Measurements from ENCODE around the gene ADPGK.
"Not testable (repeated sequence)": the region's sequence is repeated elsewhere in the genome, so short reads cannot be mapped to it uniquely, and the experiment has no call there.

The ADPGK gene

DNA sequence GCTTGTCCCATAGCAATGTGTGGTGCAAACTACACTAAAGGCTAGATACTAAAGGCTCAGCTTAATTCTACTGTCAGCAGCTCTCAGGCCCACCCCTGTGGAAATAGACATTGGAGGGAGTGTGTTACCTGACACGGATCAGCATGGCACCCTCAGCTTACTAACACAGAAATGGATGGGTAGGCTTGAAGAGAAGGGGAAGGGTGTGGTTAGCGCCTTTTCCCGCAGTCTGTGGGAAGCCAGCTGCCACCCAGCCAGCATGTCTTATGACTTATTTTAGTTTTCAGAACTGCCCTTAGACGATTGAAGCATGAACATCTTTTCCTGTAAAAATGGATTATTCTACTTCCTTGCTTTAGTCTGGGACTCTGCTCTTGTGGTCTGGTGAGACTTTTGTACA lies 25.8 kb upstream of the ADPGK start:
- H3K79me2 ChIP-seq (ENCODE audit: insufficient read depth, low read length), result no peaks in the 10 kb centered on the region
- H3K9me3 ChIP-seq (ENCODE audit: insufficient read depth, low read depth, low read length), result no peaks in the 10 kb centered on the region
- H3K9me2 ChIP-seq (replicated peaks; ENCODE audit: low read depth, low read length), result no peaks in the 10 kb centered on the region
- H3K4me3 ChIP-seq (ENCODE audit: low read length, poor library complexity, severe bottlenecking), result no peak overlapping the region
- no peaks in the 10 kb centered on the region for H3K27me3 ChIP-seq (ENCODE audit: insufficient read depth, low read length, poor library complexity, severe bottlenecking)
- H3K4me1 ChIP-seq (ENCODE audit: insufficient read depth, low read length, poor library complexity, severe bottlenecking), result no peaks in the 10 kb centered on the region
- no peaks in the 10 kb centered on the region for H3K36me3 ChIP-seq (ENCODE audit: insufficient read depth, low read length)
- TF ChIP-seq EZH2phosphoT487 (IDR thresholded peaks at IDR 0.05; ENCODE audit: borderline replicate concordance), result no peak
- TF ChIP-seq, protein P1, sequence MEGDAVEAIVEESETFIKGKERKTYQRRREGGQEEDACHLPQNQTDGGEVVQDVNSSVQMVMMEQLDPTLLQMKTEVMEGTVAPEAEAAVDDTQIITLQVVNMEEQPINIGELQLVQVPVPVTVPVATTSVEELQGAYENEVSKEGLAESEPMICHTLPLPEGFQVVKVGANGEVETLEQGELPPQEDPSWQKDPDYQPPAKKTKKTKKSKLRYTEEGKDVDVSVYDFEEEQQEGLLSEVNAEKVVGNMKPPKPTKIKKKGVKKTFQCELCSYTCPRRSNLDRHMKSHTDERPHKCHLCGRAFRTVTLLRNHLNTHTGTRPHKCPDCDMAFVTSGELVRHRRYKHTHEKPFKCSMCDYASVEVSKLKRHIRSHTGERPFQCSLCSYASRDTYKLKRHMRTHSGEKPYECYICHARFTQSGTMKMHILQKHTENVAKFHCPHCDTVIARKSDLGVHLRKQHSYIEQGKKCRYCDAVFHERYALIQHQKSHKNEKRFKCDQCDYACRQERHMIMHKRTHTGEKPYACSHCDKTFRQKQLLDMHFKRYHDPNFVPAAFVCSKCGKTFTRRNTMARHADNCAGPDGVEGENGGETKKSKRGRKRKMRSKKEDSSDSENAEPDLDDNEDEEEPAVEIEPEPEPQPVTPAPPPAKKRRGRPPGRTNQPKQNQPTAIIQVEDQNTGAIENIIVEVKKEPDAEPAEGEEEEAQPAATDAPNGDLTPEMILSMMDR (conservative IDR thresholded peaks at IDR 0.05; ENCODE audit: low read length), result no peak
- H3K9ac ChIP-seq (ENCODE audit: low read depth, low read length, poor library complexity, severe bottlenecking), result no peak overlapping the region
- H3K4me2 ChIP-seq (ENCODE audit: low read depth, low read length, poor library complexity, severe bottlenecking), result no peak overlapping the region
- H3F3A ChIP-seq (ENCODE audit: low read depth), result no peaks in the 10 kb centered on the region
- H2AFZ ChIP-seq (ENCODE audit: low read length), result no peak overlapping the region
- H4K20me1 ChIP-seq (ENCODE audit: insufficient read depth, low read length, poor library complexity, severe bottlenecking), result no peaks in the 10 kb centered on the region

GRCh38 chr15:72807346-72807745 lies 23.8 kb upstream of the ADPGK start:
- H3F3A ChIP-seq (ENCODE audit: low read depth); H4K20me1 ChIP-seq (ENCODE audit: insufficient read depth, low read length, poor library complexity, severe bottlenecking); H3K36me3 ChIP-seq (ENCODE audit: insufficient read depth, low read length); H3K27me3 ChIP-seq (ENCODE audit: insufficient read depth, low read length, poor library complexity, severe bottlenecking); H3K79me2 ChIP-seq (ENCODE audit: insufficient read depth, low read length); H3K9ac ChIP-seq (ENCODE audit: low read depth, low read length, poor library complexity, severe bottlenecking); H3K9me3 ChIP-seq (ENCODE audit: insufficient read depth, low read depth, low read length); H2AFZ ChIP-seq (ENCODE audit: low read length); H3K4me1 ChIP-seq (ENCODE audit: insufficient read depth, low read length, poor library complexity, severe bottlenecking); H3K4me2 ChIP-seq (ENCODE audit: low read depth, low read length, poor library complexity, severe bottlenecking); H3K4me3 ChIP-seq (ENCODE audit: low read length, poor library complexity, severe bottlenecking); H3K9me2 ChIP-seq (replicated peaks; ENCODE audit: low read depth, low read length): not testable (repeated sequence)

DNA sequence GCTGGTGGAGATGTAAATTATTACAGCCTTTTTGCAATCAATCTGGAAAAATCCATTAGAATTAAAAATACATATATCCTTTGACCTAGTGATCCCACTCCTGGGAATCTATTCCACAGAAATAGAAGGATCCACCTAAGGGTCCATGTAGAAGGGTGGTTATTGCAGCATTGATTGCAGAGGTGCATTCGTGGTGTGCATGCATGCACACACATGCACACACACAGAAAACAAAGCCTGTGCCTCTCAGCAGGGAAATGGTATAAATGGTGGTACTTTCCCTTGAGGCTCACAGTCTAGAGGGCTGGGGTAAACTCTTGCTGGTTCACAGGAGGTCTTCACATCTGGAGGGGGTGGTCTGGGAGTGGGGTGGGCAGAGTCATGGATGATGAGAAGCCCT lies 19.4 kb upstream of the ADPGK start:
- H3K9ac ChIP-seq (ENCODE audit: low read depth, low read length, poor library complexity, severe bottlenecking), result no peak overlapping the region
- H3K36me3 ChIP-seq (ENCODE audit: insufficient read depth, low read length), result no peaks in the 10 kb centered on the region
- H3K9me3 ChIP-seq (ENCODE audit: insufficient read depth, low read depth, low read length), result no peaks in the 10 kb centered on the region
- no peaks in the 10 kb centered on the region for H3K4me1 ChIP-seq (ENCODE audit: insufficient read depth, low read length, poor library complexity, severe bottlenecking)
- H3F3A ChIP-seq (ENCODE audit: low read depth), result no peaks in the 10 kb centered on the region
- no peaks in the 10 kb centered on the region for H3K79me2 ChIP-seq (ENCODE audit: insufficient read depth, low read length)
- H3K9me2 ChIP-seq (replicated peaks; ENCODE audit: low read depth, low read length), result no peaks in the 10 kb centered on the region
- H3K4me2 ChIP-seq (ENCODE audit: low read depth, low read length, poor library complexity, severe bottlenecking), result no peak overlapping the region
- H4K20me1 ChIP-seq (ENCODE audit: insufficient read depth, low read length, poor library complexity, severe bottlenecking), result no peaks in the 10 kb centered on the region
- no peak overlapping the region for H2AFZ ChIP-seq (ENCODE audit: low read length)
- peaks cover 4% of the 10 kb centered on the region for H3K27me3 ChIP-seq (ENCODE audit: insufficient read depth, low read length, poor library complexity, severe bottlenecking)
- no peak overlapping the region for H3K4me3 ChIP-seq (ENCODE audit: low read length, poor library complexity, severe bottlenecking)
- TF ChIP-seq EZH2phosphoT487 (IDR thresholded peaks at IDR 0.05; ENCODE audit: borderline replicate concordance), result no peak
- TF ChIP-seq, protein P1 (conservative IDR thresholded peaks at IDR 0.05; ENCODE audit: low read length), result no peak

- no peak overlapping the region for H3K4me3 ChIP-seq (ENCODE audit: low read length, poor library complexity, severe bottlenecking)
- H2AFZ ChIP-seq (ENCODE audit: low read length), result no peak overlapping the region
- TF ChIP-seq, protein P1 (conservative IDR thresholded peaks at IDR 0.05; ENCODE audit: low read length), result no peak
- no peak for TF ChIP-seq EZH2phosphoT487 (IDR thresholded peaks at IDR 0.05; ENCODE audit: borderline replicate concordance)
- H4K20me1 ChIP-seq (ENCODE audit: insufficient read depth, low read length, poor library complexity, severe bottlenecking), result no peaks in the 10 kb centered on the region
- H3F3A ChIP-seq (ENCODE audit: low read depth), result no peaks in the 10 kb centered on the region
- H3K9me3 ChIP-seq (ENCODE audit: insufficient read depth, low read depth, low read length), result no peaks in the 10 kb centered on the region
- no peaks in the 10 kb centered on the region for H3K79me2 ChIP-seq (ENCODE audit: insufficient read depth, low read length)
- no peak overlapping the region for H3K4me2 ChIP-seq (ENCODE audit: low read depth, low read length, poor library complexity, severe bottlenecking)
- no peaks in the 10 kb centered on the region for H3K9me2 ChIP-seq (replicated peaks; ENCODE audit: low read depth, low read length)
- H3K9ac ChIP-seq (ENCODE audit: low read depth, low read length, poor library complexity, severe bottlenecking), result no peak overlapping the region
- peaks cover 4% of the 10 kb centered on the region for H3K27me3 ChIP-seq (ENCODE audit: insufficient read depth, low read length, poor library complexity, severe bottlenecking)
- no peaks in the 10 kb centered on the region for H3K36me3 ChIP-seq (ENCODE audit: insufficient read depth, low read length)
- no peaks in the 10 kb centered on the region for H3K4me1 ChIP-seq (ENCODE audit: insufficient read depth, low read length, poor library complexity, severe bottlenecking)
Observed at GRCh38 chr15:72801590-72802325, 18.2 kb upstream of the ADPGK start.

All from Loucy (cell line).